K562 (cell line): ENCODE results near the gene OR11L1. TPM values are rescaled to one million over a fixed set of nuclear protein-coding genes. Genes with fewer than 3 reads are reported as not detected.

ENCODE experiments used
- ATAC-seq: fragments of 200-7000 bp; cut with Tn5 transposase; 3 replicates; pipeline ENCODE4 v1.9.1; 2020; ENCODE audit warnings: moderate library complexity
- BruUV-seq: library from RNA; stranded (reverse); fragments of 400-500 nt; replicated peaks from 2 replicates; lab custom pipeline; 2021; lab: Mats Ljungman, UMichigan
- CTCF ChIA-PET: fragments of 300-600 bp; formaldehyde crosslinking; extraction: SDS; loops from one replicate; lab custom pipeline; 2021; ENCODE audit warnings: low intra/inter-chr PET ratio; lab: Yijun Ruan, JAX
- POLR2A ChIA-PET: fragments of 300-600, 350-650 bp; sonication (Branson Sonifier 250); formaldehyde crosslinking; extraction: SDS; loops from one replicate; lab custom pipeline; 2021; ENCODE audit warnings: antibody characterized with exemption, inconsistent platforms; lab: Yijun Ruan, JAX
- DNase-seq, 4 experiments: peaks; one replicate each; pipeline versions ENCODE4 v3.0.0 to v3.0.0-alpha.2; 2011 to 2018; ENCODE audit warnings: low spot score in 3 of 4, mixed read lengths in 3 of 4; ENCODE audit errors: extremely low read depth in 1 of 4
- FAIRE-seq: peaks from 2 replicates; lab custom pipeline; 2011; peaks lifted over from hg19 to GRCh38; lab: Jason Lieb, UNC
- H2AFZ ChIP-seq: 2 replicates; pipeline ENCODE4 v1.6.0; 2011; ENCODE audit warnings: low read depth, low read length, control low read depth, inconsistent platforms
- H3K27ac ChIP-seq: fragments of 200-600 bp; 3 replicates; pipeline ENCODE4 v1.8.0; 2011; ENCODE audit warnings: low read depth, mild to moderate bottlenecking, control low read depth, inconsistent platforms, low read length, moderate library complexity, mixed read lengths; ENCODE audit errors: extremely low read depth
- H3K27me3 ChIP-seq, 2 experiments: fragments of 300-600 bp in 1 of 2; 2 replicates in 1 of 2; 3 replicates in 1 of 2; pipeline versions ENCODE4 v1.6.0 to v1.8.0; 2011; ENCODE audit warnings: inconsistent platforms in 2 of 2, low read length in 2 of 2, mild to moderate bottlenecking in 1 of 2, mixed read lengths in 1 of 2, moderate library complexity in 1 of 2; ENCODE audit not compliant: control insufficient read depth in 2 of 2, insufficient read depth in 2 of 2
- H3K36me3 ChIP-seq: fragments of 300-600 bp; 3 replicates; pipeline ENCODE4 v1.8.0; 2011; ENCODE audit warnings: mild to moderate bottlenecking, low read length, inconsistent platforms; ENCODE audit not compliant: control insufficient read depth, insufficient read depth
- H3K4me1 ChIP-seq, 2 experiments: fragments of 200-600 bp in 1 of 2; replicated peaks in 1 of 2; 2 replicates in 1 of 2; 3 replicates in 1 of 2; pipeline versions ENCODE4 v1.5.1 to v1.8.0; 2011; ENCODE audit warnings: inconsistent platforms in 2 of 2, low read length in 2 of 2, mild to moderate bottlenecking in 1 of 2, mixed read lengths in 1 of 2, moderate library complexity in 1 of 2; ENCODE audit not compliant: control insufficient read depth in 2 of 2, insufficient read depth in 2 of 2
- H3K4me2 ChIP-seq: 2 replicates; pipeline ENCODE4 v1.6.1; 2011; ENCODE audit warnings: low read length, control low read depth, inconsistent platforms, mixed read lengths; ENCODE audit not compliant: insufficient read depth
- H3K4me3 ChIP-seq: fragments of 200-600 bp; sonication (generic), shearing (Covaris generic); 2 replicates; pipeline ENCODE4 v1.5.1; 2016; ENCODE audit warnings: control low read depth, inconsistent platforms
- H3K79me2 ChIP-seq: fragments of 200-600 bp; 3 replicates; pipeline ENCODE4 v1.8.0; 2011; ENCODE audit warnings: low read length, inconsistent platforms; ENCODE audit not compliant: control insufficient read depth, insufficient read depth
- H3K9ac ChIP-seq, 2 experiments: 2 replicates each; pipeline versions ENCODE4 v1.6.0 to v1.6.1; 2011; ENCODE audit warnings: low read depth in 2 of 2, low read length in 2 of 2, control low read depth in 1 of 2, inconsistent platforms in 1 of 2, mild to moderate bottlenecking in 1 of 2, mixed read lengths in 1 of 2; ENCODE audit not compliant: insufficient read depth in 1 of 2
- H3K9me1 ChIP-seq: one replicate; pipeline ENCODE4 v1.6.0; 2011; ENCODE audit warnings: inconsistent platforms, mild to moderate bottlenecking, low read length, moderate library complexity; ENCODE audit not compliant: control insufficient read depth, insufficient read depth
- H3K9me3 ChIP-seq: replicated peaks from 2 replicates; pipeline ENCODE4 v1.5.1; 2011; ENCODE audit warnings: low read depth, low read length, inconsistent platforms; ENCODE audit not compliant: control insufficient read depth, insufficient read depth
- H4K20me1 ChIP-seq: replicated peaks from 2 replicates; pipeline ENCODE4 v1.6.1; 2011; ENCODE audit warnings: low read length, inconsistent platforms, mixed read lengths; ENCODE audit not compliant: control insufficient read depth, insufficient read depth
- ID3 ChIP-seq, 2 experiments: fragments of 250-450 bp in 1 of 2; fragments of 450-650 bp in 1 of 2; sonication (Bioruptor Pico) in 1 of 2; IDR thresholded peaks; 2 replicates each; pipeline versions ENCODE4 v1.6.1 to v1.8.0; 2016 to 2021; ENCODE audit warnings: mild to moderate bottlenecking in 2 of 2, moderate library complexity in 2 of 2, missing compliant biosample characterization in 1 of 2, missing genetic modification characterization in 1 of 2
- IRF1 ChIP-seq: sonication (generic); formaldehyde crosslinking; IDR thresholded peaks from 2 replicates; pipeline ENCODE4 v1.8.0; 2022; ENCODE audit warnings: missing genetic modification reagents, mild to moderate bottlenecking, borderline replicate concordance
- MLLT1 ChIP-seq, 2 experiments: fragments of 450-650 bp; IDR thresholded peaks; 2 replicates each; pipeline ENCODE4 v1.6.1; 2016
- PHF8 ChIP-seq: fragments of 200-600 bp; sonication (generic); IDR thresholded peaks from 2 replicates; pipeline ENCODE4 v1.6.1; 2012; ENCODE audit warnings: mixed run types, mild to moderate bottlenecking, inconsistent platforms, low read length, moderate library complexity, borderline replicate concordance
- PKNOX1 ChIP-seq: fragments of 450-650 bp; IDR thresholded peaks from 2 replicates; pipeline ENCODE4 v1.6.1; 2016
- RFX5 ChIP-seq: IDR thresholded peaks from 2 replicates; pipeline ENCODE4 v1.6.1; 2011; ENCODE audit warnings: low read depth, mild to moderate bottlenecking, improper control_type of control experiment, low read length
- XRCC4 ChIP-seq: IDR thresholded peaks from one replicate; pipeline ENCODE4 v1.6.1; 2011; ENCODE audit not compliant: insufficient read depth, insufficient read length; ENCODE audit errors: extremely low read depth
- ZBTB33 ChIP-seq: sonication (generic); formaldehyde crosslinking; IDR thresholded peaks from 2 replicates; pipeline ENCODE4 v1.8.1; 2023; ENCODE audit warnings: mild to moderate bottlenecking, missing genetic modification reagents
- ZNF124 ChIP-seq: sonication (generic); formaldehyde crosslinking; IDR thresholded peaks from 2 replicates; pipeline ENCODE4 v1.8.1; 2022; ENCODE audit warnings: missing genetic modification reagents
- ZNF507 ChIP-seq: conservative IDR thresholded peaks from 2 replicates; pipeline ENCODE4 v1.6.1; 2017; ENCODE audit warnings: missing genetic modification characterization, missing compliant biosample characterization
- WGBS: fragments of 100-300 bp; shearing (Covaris generic); methylation state at CpG from one replicate; pipeline ENCODE4 v1.1.6; 2016; ENCODE audit warnings: low coverage, mixed read lengths; ENCODE audit not compliant: insufficient coverage; ENCODE audit errors: missing lambda C conversion rate; 5-methylcytosine and 5-hydroxymethylcytosine counted together
- in situ Hi-C: fragments of 300-500 bp; cut with MboI; formaldehyde crosslinking; loops from 4 replicates; pipeline ENCODE4 v1.15.0; 2018; ENCODE audit warnings: inconsistent platforms, mixed read lengths
- intact Hi-C: fragments of 100-400 bp; cut with micrococcal nuclease; formaldehyde crosslinking; loops from 2 replicates; pipeline ENCODE4 v1.14.2; 2022
- polyA plus RNA-seq, 8 experiments: library from polyadenylated mRNA; depleted of rRNA in 4 of 8; stranded (reverse) in 5 of 8; unstranded in 3 of 8; fragments of >200 nt; fragmentation: Nextera tagmentation in 2 of 8; fragmentation: Illumina TruSeq in 1 of 8; extraction: Ambion mirVana in 2 of 8; extraction: Trizol in 1 of 8; gene quantifications; 2 replicates each; pipeline versions ENCODE4 v1.2.1 to v1.2.3, GENCODE V29; 2011 to 2014; ENCODE audit warnings: inconsistent platforms in 1 of 8, missing spikeins in 1 of 8
- total RNA-seq, 7 experiments: library from RNA; depleted of rRNA in 6 of 7; stranded (reverse); fragments of >200 nt in 6 of 7; fragmentation: Illumina TruSeq in 2 of 7; extraction: Trizol in 2 of 7; gene quantifications; 2 replicates each; pipeline versions ENCODE4 v1.2.1 to v1.2.3, GENCODE V29; 2011 to 2021; ENCODE audit warnings: low replicate concordance in 1 of 7

Gene OR11L1
- total and polyA plus RNA-seq, 9 of the 15 experiments (the other 6 are each of a cell fraction or from before 2014, with no cell fraction given) = not detected

GRCh38 chr1:247857985-247858619 lies 16.4 kb upstream of the OR11L1 start (continued):
- TF ChIP-seq PHF8 (no peak), ID3 (CRISPR knock-in tag; IDR thresholded peaks at IDR 0.05) (no peak), ID3 (tag; IDR thresholded peaks at IDR 0.05) (no peak)
- TF ChIP-seq, all 486 proteins: peak for 25

- intact Hi-C loops (loop anchor here (2.0 to 10.0 kb wide), 3 partner anchors 25 to 970 kb away; partner anchors contain the start of gene SH3BP5L), in situ Hi-C loops (no loop called here)
- H2AFZ ChIP-seq = peak within 1 kb of the TSS; percentile 94
- ATAC-seq = peak; percentile 88
- H3K4me3 ChIP-seq = peak within 1 kb of the TSS; percentile 84
- peaks cover 33% of the 10 kb centered on the region for H3K79me2 ChIP-seq
- POLR2A ChIA-PET = interaction anchor here (0.6 to 2.1 kb wide), 13 partner anchors 9 to 1028 kb away, joined by 3 to 7 read pairs (median 4); no protein-coding TSS in a partner anchor
- peak within 1 kb of the TSS; percentile 96 for H3K4me2 ChIP-seq
- no peaks in the 10 kb centered on the region for H4K20me1 ChIP-seq
- H3K36me3 ChIP-seq = peaks cover 18% of the 10 kb centered on the region; the same call in 2 of the 3 replicates
- 1% methylated on average over 76 of the region's 109 CpGs for WGBS
- CTCF ChIA-PET = interaction anchor here (0.8 to 1.7 kb wide), 2 partner anchors 547 to 969 kb away, joined by 3 to 7 read pairs; no protein-coding TSS in a partner anchor
- no peaks in the 10 kb centered on the region for H3K27me3 ChIP-seq
- no peaks in the 10 kb centered on the region for H3K9me1 ChIP-seq
- H3K27ac ChIP-seq = peak within 1 kb of the TSS; percentile 88
- BruUV-seq = no TSS peak
- DNase-seq = peak; percentile 92 to 96 (median 94)
- FAIRE-seq = peak; percentile 76
- H3K9me3 ChIP-seq = peaks cover 3% of the 10 kb centered on the region; the same call in 1 of the 2 replicates
- H3K9ac ChIP-seq = peak within 1 kb of the TSS; percentile 72 to 96
- peaks cover 34 to 37% of the 10 kb centered on the region in 2 experiments for H3K4me1 ChIP-seq
- TF ChIP-seq ZNF124 (CRISPR knock-in tag) = no peak
- TF ChIP-seq XRCC4 = no peak
- TF ChIP-seq PKNOX1 = no peak
- 0 out of 2 replicates have a peak, but pooled peaks have one; percentile 10 for TF ChIP-seq RFX5
- TF ChIP-seq ZNF507 (tag) = no peak
- no peak for TF ChIP-seq IRF1 (CRISPR knock-in tag)
- peak in 1 of 2 experiments; percentile 33; a peak in 1 of 4 replicates for TF ChIP-seq MLLT1 (IDR thresholded peaks at IDR 0.05)
- TF ChIP-seq ZBTB33 (CRISPR knock-in tag) = peak; percentile 73
These were observed 15.6 kb upstream of the OR11L1 start, which contains the start of gene TRIM58 for GRCh38 chr1:247857069-247857984. Gene TRIM58 (plus strand): TSS chr1:247857187. CDS start chr1:247857247, 60 bp downstream.
